IPS-NIHi7 (cell line): Measurements from ENCODE around the gene GLUD1.
"Not testable (repeated sequence)": the region's sequence is repeated elsewhere in the genome, so short reads cannot be mapped to it uniquely, and the experiment has no call there.

ENCODE experiments used
- DNase-seq: peaks from one replicate; pipeline ENCODE4 v3.0.0; 2012; ENCODE audit warnings: mixed read lengths; ENCODE audit errors: extremely low spot score

Gene GLUD1

GRCh38 chr10:87090779-87091178 lies 3.9 kb downstream of the GLUD1 start:
- DNase-seq, result no peak

GRCh38 chr10:87089746-87090145 lies 4.9 kb downstream of the GLUD1 start:
- DNase-seq, result no peak

DNA sequence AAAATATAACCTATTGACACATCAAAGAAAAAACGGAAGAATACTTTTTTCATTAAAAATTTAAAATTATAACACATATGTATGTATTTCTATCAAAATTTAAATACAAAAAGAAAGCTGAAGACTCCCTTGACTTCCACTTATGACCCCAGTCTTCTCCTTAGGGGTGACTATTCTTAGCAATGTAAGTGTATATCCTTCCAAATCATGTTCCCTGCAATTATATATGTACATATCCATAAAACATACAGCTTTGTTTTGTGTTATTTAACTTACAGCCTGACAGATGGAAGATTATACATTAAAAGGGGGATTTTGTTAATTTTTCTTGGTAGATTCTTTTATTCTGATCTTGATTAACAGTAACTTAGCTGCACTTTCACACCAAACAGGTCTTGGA lies 9.1 kb downstream of the GLUD1 start:
- no peak for DNase-seq

GRCh38 chr10:87084291-87084782 lies 10.3 kb downstream of the GLUD1 start:
- DNase-seq, result not testable (repeated sequence)

DNA sequence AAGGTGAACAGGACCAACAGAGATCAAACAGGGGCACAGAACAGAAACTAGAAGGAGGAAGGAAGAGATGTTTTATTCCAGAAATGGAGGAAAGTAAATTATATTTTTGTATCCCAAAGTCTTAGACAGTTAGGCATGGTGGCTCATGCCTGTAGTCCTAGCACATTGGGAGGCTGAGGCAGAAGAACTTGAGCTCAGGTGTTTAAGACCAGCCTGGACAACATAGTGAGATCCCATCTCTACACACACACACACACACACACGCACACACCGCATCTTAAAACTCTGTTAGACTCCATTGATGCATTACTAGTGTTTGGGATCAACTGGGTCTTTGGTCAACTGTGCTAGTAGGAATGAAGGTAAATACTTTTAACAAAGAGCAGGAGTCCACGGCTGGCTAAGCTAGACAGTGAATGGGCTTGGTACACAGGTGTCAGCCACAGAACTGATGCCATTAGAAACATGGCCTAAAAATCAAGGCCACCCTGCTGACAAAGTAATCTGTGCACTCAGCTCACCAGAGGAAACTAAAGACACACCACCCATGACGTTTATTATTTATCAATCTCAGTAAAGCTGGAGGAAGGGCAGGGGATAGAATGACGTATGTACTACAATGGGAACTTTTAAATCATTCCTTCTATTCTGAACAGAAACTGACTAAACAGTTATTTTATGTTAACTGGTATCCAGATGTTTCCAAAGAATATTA lies 10.9 kb downstream of the GLUD1 start:
- DNase-seq, result not testable (repeated sequence)

DNA sequence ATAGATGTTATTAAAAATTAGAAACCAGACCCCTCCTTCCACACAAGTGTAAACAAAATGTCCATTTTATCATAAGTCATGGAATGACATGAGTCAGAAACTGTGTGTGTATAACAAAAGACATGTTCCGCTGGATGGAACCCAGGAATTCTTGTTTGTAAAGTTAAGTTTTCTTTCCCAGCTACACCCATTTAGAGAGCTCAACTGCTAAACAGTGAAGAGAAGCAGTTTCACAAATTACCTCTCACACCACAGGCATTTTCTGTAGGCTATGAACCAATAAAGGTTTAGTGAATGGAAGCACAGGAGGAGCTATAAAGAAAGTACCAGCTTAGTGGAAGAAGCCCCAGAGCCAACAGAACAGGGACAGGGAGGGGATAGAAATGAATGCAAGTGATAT lies 12.4 kb downstream of the GLUD1 start:
- DNase-seq, result not testable (repeated sequence)

- not testable (repeated sequence) for DNase-seq
These were observed 13.1 kb downstream of the GLUD1 start for GRCh38 chr10:87081574-87081973.

GRCh38 chr10:87080621-87081020 lies 14.0 kb downstream of the GLUD1 start:
- DNase-seq, result not testable (repeated sequence)

DNA sequence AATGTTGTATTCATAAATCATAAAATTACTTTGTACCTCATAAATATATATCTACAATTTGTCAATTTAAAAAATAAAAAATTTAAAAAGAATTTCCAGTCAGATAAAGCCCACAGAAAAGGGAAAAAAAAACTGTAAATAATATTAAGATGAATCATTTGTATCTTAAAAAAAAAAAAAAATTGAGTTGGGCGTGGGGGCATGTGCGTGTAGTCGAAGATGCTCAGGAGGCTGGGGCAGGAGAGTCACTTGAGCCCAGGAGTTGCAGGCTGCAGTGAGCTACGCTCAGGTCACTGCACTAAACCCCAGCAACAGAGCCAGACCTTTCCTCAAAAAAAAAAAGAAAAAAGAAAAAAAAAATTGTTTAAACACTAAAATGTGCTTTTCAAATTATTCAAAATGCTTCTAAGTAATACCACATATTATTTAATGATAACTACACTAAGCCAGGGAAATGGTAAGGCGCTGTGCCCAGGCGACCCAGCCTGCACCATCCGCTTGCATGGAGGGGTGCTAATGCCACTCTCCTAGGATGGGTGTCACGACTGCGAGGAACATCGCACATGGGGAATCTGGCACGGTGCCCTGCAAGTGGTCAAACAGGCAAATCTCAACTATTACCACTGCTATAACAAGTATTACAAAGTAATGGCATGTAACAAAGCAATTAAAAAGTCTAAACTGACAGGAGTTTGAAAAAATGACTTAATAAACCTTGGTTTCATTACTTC lies 15.4 kb downstream of the GLUD1 start:
- no peak for DNase-seq

DNA sequence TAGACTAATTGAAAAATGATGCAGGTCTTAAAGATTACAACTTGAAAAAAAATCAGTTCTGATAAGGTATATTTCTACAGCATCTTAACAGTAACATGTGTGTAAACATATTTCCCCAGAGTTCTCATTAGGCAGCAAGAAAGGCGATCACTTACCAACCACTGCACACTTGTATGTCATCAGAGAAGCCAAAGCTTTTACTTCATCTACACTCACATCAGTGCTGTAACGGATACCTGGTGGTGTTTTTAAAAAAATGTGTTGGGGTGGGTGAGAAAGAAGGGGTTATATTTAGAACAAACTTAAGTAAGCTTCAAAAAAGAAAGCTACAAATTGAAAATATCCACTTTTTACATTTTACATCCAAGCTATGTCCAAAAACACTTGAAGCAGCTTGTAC lies 18.2 kb downstream of the GLUD1 start:
- not testable (repeated sequence) for DNase-seq

DNA sequence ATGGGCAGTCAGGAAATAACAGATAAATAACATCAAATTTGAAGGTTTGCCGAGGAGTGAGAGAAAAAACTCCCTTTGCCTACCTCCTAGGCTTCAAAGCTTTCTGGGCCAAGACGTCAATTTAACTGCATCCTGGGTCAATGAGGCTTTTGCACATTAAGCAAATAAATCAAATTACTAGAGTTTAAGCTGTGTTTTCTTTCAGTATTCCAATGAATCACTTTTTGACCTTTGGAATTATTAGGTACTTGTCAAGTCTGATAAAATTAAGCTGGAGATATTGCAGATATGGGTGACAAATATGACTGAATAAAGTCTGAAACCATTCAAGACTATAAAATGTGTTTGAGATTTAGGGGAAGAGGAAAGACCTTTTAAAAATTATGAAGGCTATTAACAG lies 22.2 kb downstream of the GLUD1 start:
- no peak for DNase-seq

GRCh38 chr10:87068281-87068680 lies 26.4 kb downstream of the GLUD1 start:
- no peak for DNase-seq

DNA sequence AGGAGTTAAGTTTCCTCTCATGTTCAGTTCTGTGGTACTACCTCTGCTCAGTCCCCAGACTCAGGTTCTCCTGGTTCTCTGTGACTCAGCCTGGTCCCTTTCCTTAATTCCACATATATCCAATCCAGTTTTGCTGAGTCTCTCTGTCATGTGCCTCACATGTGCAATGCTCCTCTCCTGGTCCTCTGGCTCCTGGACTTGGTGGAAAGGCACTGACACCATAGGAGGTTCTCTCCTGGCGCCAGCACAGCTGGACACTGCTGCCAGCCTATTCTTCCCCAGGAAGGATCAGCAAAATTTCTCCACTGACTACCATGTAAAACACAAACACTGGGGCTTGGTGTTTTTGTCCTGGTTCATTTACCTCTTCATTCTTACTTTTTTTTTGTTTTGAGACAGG lies 27.8 kb downstream of the GLUD1 start:
- no peak for DNase-seq

- no peak for DNase-seq
These were observed 28.5 kb downstream of the GLUD1 start for GRCh38 chr10:87066178-87066577.

GRCh38 chr10:87064651-87065050 lies 30.0 kb downstream of the GLUD1 start:
- DNase-seq, result no peak

DNA sequence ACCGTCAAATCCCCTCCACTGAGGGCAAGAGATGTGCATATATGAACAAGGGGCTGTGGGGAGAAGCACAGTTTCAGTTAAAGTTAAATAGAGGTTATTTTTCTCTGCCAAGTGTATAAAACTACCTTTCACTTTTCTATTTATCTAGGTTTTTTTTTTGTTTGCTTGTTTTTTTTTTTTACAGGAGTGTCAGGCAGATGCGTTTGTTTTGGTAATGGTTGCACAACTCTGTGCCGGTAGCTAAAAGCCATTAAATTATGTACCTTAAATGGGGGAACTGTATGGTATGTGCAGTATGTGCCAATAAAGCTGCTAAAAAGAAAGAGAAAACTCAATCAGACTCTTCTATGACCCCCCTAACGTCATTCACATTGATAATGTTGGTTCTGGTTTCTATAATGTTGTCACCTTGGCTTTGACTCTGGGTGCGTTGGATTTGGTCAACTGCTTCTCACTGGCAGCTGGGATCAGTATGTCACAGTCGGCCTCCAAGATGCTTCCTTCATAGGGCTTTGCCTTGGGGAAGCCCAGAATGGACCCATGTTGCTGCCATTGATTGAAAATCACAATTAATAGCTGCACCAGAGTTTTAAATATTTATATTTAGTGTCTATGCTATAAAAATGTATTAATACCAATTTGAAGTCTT lies 34.2 kb downstream of the GLUD1 start:
- DNase-seq, result no peak

GRCh38 chr10:87059401-87059800 lies 35.2 kb downstream of the GLUD1 start:
- no peak for DNase-seq

DNA sequence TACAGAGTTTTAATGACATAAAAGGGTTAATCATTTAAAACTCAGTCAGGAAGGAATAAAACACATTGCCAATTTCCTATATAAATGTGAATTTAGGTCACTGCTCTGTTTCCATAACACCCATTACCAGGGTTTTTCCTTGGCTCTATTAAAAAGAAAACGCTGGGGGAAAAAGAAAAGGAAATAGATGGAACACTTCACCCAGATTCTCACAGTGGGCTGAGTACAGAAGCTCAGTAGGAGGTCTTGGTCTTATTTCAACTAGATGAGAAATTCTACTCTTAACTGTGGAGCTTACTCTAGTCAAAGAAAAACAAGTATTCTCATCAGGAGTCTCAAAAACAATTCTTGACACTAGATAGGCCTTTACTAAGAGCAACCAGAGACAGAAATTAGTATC lies 36.5 kb downstream of the GLUD1 start:
- no peak for DNase-seq

- DNase-seq, result peak; percentile 49
These were observed 40.0 kb downstream of the GLUD1 start for GRCh38 chr10:87054373-87055295.

DNA sequence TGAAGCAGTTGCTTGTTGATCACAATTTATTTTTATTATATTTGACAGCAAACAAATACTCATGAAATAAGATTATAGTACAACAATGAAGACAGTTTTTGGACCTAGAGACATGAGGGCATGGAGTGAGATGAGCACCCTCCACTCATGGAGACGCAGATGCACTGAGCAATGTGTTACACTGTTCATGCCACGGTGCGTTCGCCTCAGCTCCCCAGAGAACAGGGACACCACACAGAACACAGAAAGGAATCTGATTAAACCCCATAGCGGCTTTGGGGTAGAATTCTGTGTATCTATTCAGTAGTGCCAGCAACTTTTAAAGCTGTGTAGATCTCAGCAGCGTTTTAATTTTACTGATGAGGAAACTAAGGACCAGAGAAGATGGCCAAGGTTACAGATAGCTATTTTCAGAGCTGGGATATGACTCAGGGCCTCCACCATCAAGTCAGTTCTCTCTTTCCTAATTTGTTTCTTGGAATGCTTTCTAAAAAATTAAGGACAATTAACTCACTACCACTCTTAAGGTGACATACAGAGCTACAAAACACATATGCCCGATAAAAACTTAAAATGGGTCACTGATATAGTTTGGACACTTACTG lies 41.0 kb downstream of the GLUD1 start:
- no peak for DNase-seq

GRCh38 chr10:87053111-87053510 lies 41.5 kb downstream of the GLUD1 start:
- no peak for DNase-seq
